Measurements from ENCODE around the gene SLC4A7. TPM values are rescaled to one million over a fixed set of nuclear protein-coding genes. Genes with fewer than 3 reads are reported as not detected.

Gene SLC4A7
- total RNA-seq, 1 experiment from 2014 or later, result 61.1 TPM

DNA sequence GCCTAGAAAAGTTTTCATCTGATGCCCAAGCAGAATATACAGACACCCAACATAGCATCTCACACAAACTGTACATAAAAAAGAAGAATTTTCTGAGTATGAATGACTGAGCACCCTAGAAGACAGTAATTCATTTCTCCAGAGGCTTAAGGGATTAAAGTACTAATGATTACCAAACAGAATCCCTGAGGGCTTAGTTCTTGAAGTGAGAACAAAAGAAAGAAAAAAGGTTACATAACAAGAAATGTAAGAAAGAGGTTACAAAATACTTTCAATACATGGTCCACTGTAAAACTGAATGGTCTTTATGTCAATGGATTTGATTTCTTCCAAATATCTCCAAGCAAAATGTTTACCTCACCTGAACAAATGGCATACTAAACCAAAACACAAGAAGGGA lies 105.9 kb downstream of the SLC4A7 start:
- peaks cover 6% of the 10 kb centered on the region for H3K36me3 ChIP-seq (replicated peaks; ENCODE audit: control insufficient read depth, insufficient read depth, low read length)
- no peak overlapping the region for H3K4me3 ChIP-seq (ENCODE audit: insufficient read depth, low read depth, low read length)
- H3K27me3 ChIP-seq (ENCODE audit: control insufficient read depth, insufficient read depth, low read length), result no peaks in the 10 kb centered on the region
- DNase-seq, result no peak

DNA sequence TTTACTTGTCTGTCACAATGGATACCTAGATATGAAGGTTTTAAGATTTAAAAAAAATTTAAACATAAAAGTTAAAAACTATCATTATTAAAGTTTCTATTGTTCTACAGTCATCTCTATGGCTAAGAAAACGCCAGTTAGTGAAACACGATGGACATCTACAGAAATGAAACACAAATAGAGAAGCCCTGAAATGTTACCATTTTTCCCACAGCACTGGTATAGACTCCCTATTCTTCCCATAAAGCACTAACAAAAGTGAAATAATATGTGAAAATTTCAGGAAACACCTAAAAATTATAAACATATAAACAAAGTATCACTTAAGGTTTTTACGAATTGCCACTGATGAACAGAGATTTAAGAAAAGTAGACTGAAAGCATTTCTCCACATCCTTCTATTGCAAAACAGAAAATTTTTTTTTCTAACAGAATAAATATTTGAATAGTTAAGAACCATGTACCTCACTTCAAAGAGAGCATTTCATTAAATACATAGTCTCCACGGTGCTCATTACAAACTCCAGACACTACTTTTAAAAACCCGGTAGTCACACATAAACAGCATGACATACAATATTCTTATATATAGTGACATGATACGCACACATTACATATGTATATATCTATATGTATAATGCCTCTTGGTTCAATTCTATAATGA lies 107.9 kb downstream of the SLC4A7 start:
- Histone ChIP-seq H3K4me3 (ENCODE audit: insufficient read depth, low read depth, low read length) (no peak overlapping the region), H3K27me3 (ENCODE audit: control insufficient read depth, insufficient read depth, low read length) (no peaks in the 10 kb centered on the region), H3K36me3 (replicated peaks; ENCODE audit: control insufficient read depth, insufficient read depth, low read length) (peaks cover 2% of the 10 kb centered on the region; the same call in 1 of the 2 replicates)
- DNase-seq, result no peak

DNA sequence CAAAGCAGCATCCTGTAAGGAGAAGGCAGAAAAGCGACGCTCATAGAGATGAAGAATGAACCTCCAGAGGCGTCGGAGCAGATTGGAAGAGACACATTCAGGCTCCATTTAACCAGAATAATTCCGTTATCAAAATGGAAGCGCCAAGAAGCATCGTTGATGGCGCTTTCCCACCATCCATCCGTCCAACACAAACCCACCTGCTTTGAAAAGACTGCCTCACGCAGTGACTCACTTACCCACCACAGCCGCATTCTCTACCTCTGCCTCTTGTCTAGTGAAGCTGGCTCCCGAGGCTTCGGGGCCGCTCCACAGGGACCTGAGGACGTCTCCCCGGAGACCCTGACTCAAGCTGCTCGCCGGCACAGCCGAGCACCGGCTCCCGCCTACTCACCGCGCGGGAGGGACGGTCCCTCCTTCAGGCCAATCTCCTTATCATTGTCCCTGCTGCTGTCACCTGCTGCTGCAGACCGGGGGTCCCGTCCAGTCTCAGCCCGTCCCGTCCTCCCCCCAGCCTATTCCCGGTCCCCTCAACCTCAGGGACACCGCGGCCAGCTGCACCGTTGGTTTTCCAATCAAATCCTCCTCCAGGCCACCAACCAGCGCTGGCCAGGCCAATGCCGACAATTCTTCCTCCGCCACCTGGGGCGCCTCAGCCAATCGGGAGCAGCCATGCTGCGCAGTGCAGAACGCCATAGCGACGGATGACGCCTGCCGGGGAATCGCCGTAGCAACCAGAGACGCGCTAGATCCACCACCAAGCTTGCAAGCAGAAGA lies 115.2 kb downstream of the SLC4A7 start, which contains the start of gene NEK10:
TSS of gene NEK10 (minus strand) at position 553 of the 777 bp plus-strand sequence. CDS start 16,501 bp downstream, outside the sequence.
- H3K27me3 ChIP-seq (ENCODE audit: control insufficient read depth, insufficient read depth, low read length), result no peaks in the 10 kb centered on the region; the same call in 1 of the 2 replicates
- no peaks in the 10 kb centered on the region for H3K36me3 ChIP-seq (replicated peaks; ENCODE audit: control insufficient read depth, insufficient read depth, low read length)
- peak within 1 kb of the TSS; percentile 72 for H3K4me3 ChIP-seq (ENCODE audit: insufficient read depth, low read depth, low read length)
- peak; percentile 93 for DNase-seq

DNA sequence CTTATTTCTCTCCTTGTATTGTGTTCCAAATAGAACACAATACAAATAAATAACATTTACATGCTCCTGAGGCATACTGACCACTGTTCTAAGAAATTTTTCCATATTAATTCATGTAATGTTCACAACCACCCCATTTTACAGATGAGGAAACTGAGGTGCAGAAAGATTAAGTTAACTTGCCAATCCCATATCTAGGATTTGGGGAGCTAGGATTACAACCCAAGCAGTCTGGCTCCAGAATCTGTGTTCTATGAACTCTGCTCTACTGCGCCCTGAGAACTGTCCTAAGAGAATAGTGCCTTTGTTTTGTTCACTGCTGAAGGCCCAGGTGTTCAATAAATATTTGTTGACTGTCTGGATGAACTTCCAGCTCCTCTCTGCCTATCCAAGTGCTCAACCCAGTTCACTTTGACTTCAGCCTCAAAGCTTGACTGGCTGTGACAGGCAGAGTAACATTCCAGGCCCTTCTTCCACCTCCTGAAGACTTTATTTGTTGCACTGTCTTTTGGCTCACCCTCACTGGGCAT lies 118.1 kb downstream of the SLC4A7 start:
- DNase-seq, result no peak
- Histone ChIP-seq H3K36me3 (replicated peaks; ENCODE audit: control insufficient read depth, insufficient read depth, low read length) (no peaks in the 10 kb centered on the region), H3K4me3 (ENCODE audit: insufficient read depth, low read depth, low read length) (no peak overlapping the region), H3K27me3 (ENCODE audit: control insufficient read depth, insufficient read depth, low read length) (no peaks in the 10 kb centered on the region; the same call in 1 of the 2 replicates)

DNA sequence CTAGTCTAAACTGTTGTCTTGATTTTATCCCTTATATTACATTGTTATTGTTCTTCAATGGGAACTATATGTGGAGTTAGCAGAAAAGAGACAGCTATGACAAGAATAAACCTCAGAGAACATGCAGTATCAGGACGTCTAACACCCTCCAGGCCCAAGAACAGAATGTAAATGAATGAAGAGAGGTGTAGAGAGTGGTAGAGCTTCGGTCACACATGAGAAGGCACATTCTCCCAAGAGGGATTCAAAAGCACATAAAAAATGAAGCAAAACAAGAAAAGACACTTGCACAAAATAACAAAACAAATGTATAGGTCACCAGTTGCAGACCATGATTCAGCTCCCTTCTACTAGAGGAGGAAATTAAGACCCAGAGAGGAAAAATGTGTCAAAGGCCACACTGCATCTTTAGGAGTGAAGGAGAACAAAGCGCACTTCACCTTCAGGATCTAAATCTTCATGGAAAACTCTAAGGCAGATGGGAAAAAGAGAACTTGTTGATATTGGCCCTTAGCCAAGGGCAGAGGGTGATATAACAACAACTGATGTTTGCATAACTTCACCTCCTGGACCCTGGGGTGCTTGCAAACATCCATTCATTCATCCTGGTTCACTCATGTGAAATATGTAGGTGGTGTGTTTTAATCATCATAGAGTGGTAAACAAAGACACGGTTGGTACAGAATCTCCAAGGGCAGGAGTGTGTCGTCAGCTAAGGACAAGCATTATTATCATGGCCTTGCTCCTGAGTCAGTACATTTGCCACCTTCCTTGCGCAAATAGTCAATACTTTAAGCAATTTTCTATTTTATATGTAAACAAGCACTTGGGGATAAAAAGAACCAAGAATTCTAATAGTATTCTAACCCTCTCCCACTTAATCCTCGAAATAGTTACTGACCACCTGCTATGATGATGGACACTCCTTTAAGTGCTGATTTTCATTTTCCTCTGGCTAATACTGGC lies 123.8 kb downstream of the SLC4A7 start:
- Histone ChIP-seq H3K4me3 (ENCODE audit: insufficient read depth, low read depth, low read length) (no peak overlapping the region), H3K36me3 (replicated peaks; ENCODE audit: control insufficient read depth, insufficient read depth, low read length) (no peaks in the 10 kb centered on the region), H3K27me3 (ENCODE audit: control insufficient read depth, insufficient read depth, low read length) (no peaks in the 10 kb centered on the region)
- no peak for DNase-seq

DNA sequence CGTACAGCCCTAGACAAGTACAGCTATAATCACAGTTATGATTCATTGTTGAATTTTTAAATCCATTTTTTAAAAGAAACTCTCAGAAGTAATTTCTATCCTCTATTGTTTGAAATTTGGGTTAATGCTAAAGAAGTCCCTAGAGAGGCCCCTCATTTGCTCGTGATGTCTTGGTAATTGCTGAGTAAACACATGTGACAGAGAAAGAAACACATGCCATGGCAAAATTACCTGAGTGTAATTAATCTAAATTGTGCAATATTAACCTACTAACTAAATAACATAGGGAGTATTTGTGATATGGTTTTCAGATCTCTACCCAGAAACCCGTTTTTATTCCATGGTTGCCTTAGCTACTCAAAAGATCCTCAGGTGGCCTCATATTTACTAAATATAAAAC lies 125.8 kb downstream of the SLC4A7 start:
- no peaks in the 10 kb centered on the region for H3K36me3 ChIP-seq (replicated peaks; ENCODE audit: control insufficient read depth, insufficient read depth, low read length)
- no peak for DNase-seq
- no peak overlapping the region for H3K4me3 ChIP-seq (ENCODE audit: insufficient read depth, low read depth, low read length)
- no peaks in the 10 kb centered on the region for H3K27me3 ChIP-seq (ENCODE audit: control insufficient read depth, insufficient read depth, low read length)

DNA sequence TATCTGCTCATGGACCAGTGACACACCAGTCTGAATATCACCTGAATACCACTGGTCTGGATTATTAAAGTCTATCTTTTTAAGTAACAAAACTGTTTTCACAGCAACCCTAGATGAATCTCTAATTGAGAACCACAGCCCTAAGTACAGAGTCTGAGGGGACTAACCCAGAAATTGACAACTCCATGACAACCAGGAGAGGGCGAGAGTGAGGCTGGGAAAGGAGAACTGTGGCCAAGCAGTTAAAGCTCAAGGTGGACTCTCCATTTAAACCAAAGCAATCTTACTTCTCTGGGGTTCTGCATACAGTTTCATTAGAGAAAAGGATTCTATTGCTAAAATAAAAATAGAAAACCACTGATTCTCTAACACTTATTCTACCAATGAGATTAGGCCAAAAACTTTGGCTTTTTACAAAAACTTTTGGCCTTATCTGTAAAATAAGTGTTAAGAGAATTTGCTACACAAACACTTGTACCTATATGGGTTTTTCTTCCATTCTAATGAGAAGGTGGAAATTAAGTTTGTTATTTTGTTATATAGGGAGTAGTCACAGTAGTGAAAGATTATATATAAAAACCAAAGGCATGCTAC lies 126.4 kb downstream of the SLC4A7 start:
- no peaks in the 10 kb centered on the region for H3K36me3 ChIP-seq (replicated peaks; ENCODE audit: control insufficient read depth, insufficient read depth, low read length)
- no peaks in the 10 kb centered on the region for H3K27me3 ChIP-seq (ENCODE audit: control insufficient read depth, insufficient read depth, low read length)
- no peak overlapping the region for H3K4me3 ChIP-seq (ENCODE audit: insufficient read depth, low read depth, low read length)
- peak; percentile 32 for DNase-seq

DNA sequence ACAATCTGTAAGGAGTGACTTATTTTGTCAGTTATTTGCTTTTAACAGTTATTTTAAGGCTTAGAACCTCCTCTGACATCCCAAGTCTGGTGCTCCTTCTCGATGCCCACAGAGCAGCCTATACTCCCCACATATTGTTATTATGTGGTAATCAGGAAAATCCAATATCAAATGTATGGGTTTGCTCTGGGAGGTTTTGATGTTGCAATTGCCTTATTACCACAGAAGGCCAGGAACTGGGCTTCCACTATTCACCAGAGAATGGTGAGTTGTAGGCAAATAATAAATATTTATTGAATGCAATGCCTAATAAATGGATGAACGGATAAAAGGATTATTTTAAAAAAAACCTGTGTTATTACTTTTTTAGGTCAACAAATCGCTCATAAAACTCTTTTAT lies 127.2 kb downstream of the SLC4A7 start:
- H3K36me3 ChIP-seq (replicated peaks; ENCODE audit: control insufficient read depth, insufficient read depth, low read length), result no peaks in the 10 kb centered on the region
- no peak for DNase-seq
- H3K27me3 ChIP-seq (ENCODE audit: control insufficient read depth, insufficient read depth, low read length), result no peaks in the 10 kb centered on the region
- H3K4me3 ChIP-seq (ENCODE audit: insufficient read depth, low read depth, low read length), result no peak overlapping the region

DNA sequence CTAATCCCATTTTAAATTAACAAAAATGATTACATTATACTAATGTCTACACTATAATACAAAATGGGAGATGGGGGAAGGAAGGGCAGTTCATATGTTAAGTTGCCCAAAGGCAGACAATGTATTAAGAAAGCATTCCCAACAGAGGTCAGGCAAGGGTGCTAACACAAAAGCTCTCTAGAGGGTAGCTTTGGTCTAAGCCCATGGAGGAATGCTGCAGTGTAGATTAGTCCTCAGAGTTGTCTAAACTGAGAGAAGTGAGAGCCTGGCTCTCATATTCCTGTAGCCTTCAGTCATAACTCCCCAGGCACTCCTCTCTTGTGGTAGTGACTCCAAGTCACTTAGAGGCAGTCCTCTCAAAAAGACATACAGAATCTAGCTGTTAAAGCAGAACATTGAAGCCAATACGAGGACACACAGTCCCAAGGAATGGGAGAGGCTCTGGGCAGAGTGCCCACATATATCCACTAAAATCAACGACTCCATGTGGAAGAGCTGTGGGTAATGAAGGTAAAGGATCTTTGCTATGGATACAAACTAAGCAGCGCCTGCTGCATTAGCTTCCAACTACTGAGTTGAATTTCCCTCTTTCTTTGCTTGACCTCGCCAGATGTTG lies 129.5 kb downstream of the SLC4A7 start:
- Histone ChIP-seq H3K27me3 (ENCODE audit: control insufficient read depth, insufficient read depth, low read length) (no peaks in the 10 kb centered on the region), H3K36me3 (replicated peaks; ENCODE audit: control insufficient read depth, insufficient read depth, low read length) (no peaks in the 10 kb centered on the region), H3K4me3 (ENCODE audit: insufficient read depth, low read depth, low read length) (no peak overlapping the region)
- no peak for DNase-seq

DNA sequence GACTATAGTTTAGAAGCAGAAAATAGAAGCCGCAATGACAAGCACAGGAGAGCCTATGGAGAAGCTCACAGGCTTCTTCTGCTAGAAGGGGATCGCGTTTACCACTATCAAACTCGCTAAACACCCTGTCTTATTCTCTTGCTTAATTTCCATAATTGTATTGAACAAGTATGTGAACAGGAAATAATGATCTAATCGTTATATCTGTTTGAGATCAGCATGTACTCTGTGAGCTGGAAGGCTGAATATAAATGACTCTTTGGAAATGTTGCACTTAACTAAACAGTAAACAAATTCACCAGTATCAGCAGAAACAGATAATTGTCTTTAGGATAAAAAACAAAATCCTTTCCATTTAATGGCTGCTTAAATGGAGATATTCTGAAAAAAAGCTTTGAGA lies 130.0 kb downstream of the SLC4A7 start:
- no peak overlapping the region for H3K4me3 ChIP-seq (ENCODE audit: insufficient read depth, low read depth, low read length)
- no peak for DNase-seq

DNA sequence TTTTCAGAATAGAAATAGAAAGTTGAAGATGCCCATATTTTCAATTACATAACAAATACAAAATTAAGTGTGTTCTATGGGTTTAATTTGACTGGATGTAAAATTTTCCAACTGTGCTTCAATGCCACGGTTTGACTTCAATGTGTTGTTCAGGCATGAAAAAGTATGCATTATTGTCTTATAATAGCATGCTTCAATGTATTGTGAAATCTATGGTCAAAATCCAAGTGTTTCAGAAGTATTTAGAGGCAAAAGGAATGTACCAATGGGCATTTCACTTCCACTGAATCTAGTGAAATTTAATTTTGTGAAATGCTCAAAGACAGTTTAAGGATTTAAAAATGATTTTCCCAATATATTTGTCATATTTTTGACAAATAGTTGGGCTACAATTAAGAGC lies 131.0 kb downstream of the SLC4A7 start:
- Histone ChIP-seq H3K36me3 (replicated peaks; ENCODE audit: control insufficient read depth, insufficient read depth, low read length) (no peaks in the 10 kb centered on the region), H3K4me3 (ENCODE audit: insufficient read depth, low read depth, low read length) (no peak overlapping the region), H3K27me3 (ENCODE audit: control insufficient read depth, insufficient read depth, low read length) (no peaks in the 10 kb centered on the region)
- DNase-seq, result no peak

More for the DNA sequence above, 130.0 kb downstream of the SLC4A7 start:
- Histone ChIP-seq H3K36me3 (replicated peaks; ENCODE audit: control insufficient read depth, insufficient read depth, low read length) (no peaks in the 10 kb centered on the region), H3K27me3 (ENCODE audit: control insufficient read depth, insufficient read depth, low read length) (no peaks in the 10 kb centered on the region)

DNA sequence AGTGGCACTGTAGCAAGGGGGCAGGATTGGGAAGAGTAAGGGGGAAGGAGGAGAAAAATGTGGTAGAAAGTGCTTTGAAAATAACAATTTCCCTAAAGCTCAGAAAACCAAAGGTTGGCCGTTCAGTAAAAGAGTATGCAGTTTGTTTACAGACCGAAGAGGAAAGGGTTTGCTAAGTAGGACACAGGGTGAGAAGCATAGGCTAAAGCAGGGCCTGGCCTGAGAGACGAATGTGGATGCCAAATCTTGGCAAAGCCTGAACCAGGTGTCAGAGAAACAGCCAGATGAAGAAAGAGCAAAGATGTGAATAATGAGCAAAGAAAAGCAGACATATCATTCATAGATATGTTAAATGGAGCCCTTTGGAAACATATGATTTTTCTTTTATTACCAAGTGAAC lies 132.1 kb downstream of the SLC4A7 start:
- Histone ChIP-seq H3K36me3 (replicated peaks; ENCODE audit: control insufficient read depth, insufficient read depth, low read length) (no peaks in the 10 kb centered on the region), H3K27me3 (ENCODE audit: control insufficient read depth, insufficient read depth, low read length) (no peaks in the 10 kb centered on the region), H3K4me3 (ENCODE audit: insufficient read depth, low read depth, low read length) (no peak overlapping the region)
- no peak for DNase-seq

DNA sequence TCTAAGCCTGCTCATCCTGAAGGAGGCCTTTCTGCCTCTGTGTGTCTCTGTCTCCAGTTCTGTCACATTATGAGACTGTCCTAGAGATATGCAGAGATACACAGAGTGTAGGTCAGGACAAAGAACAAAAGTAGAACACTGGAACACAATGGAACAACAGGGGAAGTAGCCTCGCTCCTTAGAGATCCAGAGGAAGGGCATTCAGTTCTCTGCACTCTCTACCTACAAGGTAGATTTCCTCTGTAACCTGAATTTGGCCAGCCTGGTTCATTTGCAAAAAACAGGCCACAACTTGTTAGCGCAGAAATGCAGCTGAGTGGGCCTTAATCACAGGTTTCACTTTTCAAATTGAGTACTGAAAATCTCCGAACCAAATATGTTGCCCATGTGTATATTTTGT lies 134.4 kb downstream of the SLC4A7 start:
- no peaks in the 10 kb centered on the region for H3K27me3 ChIP-seq (ENCODE audit: control insufficient read depth, insufficient read depth, low read length)
- no peaks in the 10 kb centered on the region for H3K36me3 ChIP-seq (replicated peaks; ENCODE audit: control insufficient read depth, insufficient read depth, low read length)

More for the DNA sequence above, 134.4 kb downstream of the SLC4A7 start:
- DNase-seq, result no peak
- no peak overlapping the region for H3K4me3 ChIP-seq (ENCODE audit: insufficient read depth, low read depth, low read length)
